ENCODE data around the gene GALNT10. TPM values are rescaled to one million over a fixed set of nuclear protein-coding genes. Genes with fewer than 3 reads are reported as not detected.

GALNT10 gene
- polyA plus RNA-seq, 1 donor (not counting 4 experiments of a cell fraction or from before 2014, with no cell fraction given): 17.9 TPM

GRCh38 chr5:154273028-154273617 lies 82.6 kb downstream of the GALNT10 start:
- no peaks in the 10 kb centered on the region for H3K4me1 ChIP-seq (ENCODE audit: control insufficient read depth, extremely low read depth, insufficient read depth, low read length)
- H3K27me3 ChIP-seq (ENCODE audit: control insufficient read depth, extremely low read depth, insufficient read depth, low read length): no peaks in the 10 kb centered on the region
- H3K9ac ChIP-seq (ENCODE audit: control insufficient read depth, extremely low read depth, insufficient read depth, low read length): no peak overlapping the region
- no peaks in the 10 kb centered on the region for H3K9me1 ChIP-seq (ENCODE audit: control insufficient read depth, extremely low read depth, insufficient read depth, low read length)
- H3K4me2 ChIP-seq (ENCODE audit: control insufficient read depth, extremely low read depth, insufficient read depth, low read depth, low read length): no peak overlapping the region
- H4K20me1 ChIP-seq (ENCODE audit: control insufficient read depth, extremely low read depth, insufficient read depth, low read length): no peaks in the 10 kb centered on the region
- no peak overlapping the region for H3K4me3 ChIP-seq (ENCODE audit: control insufficient read depth in 2 of 3, extremely low read depth in 1 of 3, insufficient read depth in 2 of 3, low read depth in 1 of 3, low read length in 3 of 3)
- no peaks in the 10 kb centered on the region for H3K36me3 ChIP-seq (ENCODE audit: control insufficient read depth in 2 of 2, extremely low read depth in 1 of 2, insufficient read depth in 2 of 2, low read length in 2 of 2)
- no peak overlapping the region for H3K27ac ChIP-seq (ENCODE audit: control insufficient read depth, insufficient read depth, low read length)
- FAIRE-seq (peak; percentile 9), DNase-seq (ENCODE audit: low read depth, low spot score) (peak; percentile 2)
- no peaks in the 10 kb centered on the region for H3K9me3 ChIP-seq (ENCODE audit: control insufficient read depth, low read depth, low read length)
- H2AFZ ChIP-seq (ENCODE audit: control insufficient read depth, low read length): no peak overlapping the region
- H3K79me2 ChIP-seq (ENCODE audit: control insufficient read depth, insufficient read depth, low read length): no peaks in the 10 kb centered on the region
- dilution Hi-C loops (cut with MboI; ENCODE audit: extremely low pct_ligation_motif_present, low sequenced_read_pairs): no loop called here
- no peak for TF ChIP-seq CTCF (optimal IDR thresholded peaks at IDR 0.05 in 1 of 3, IDR thresholded peaks at IDR 0.05 in 1 of 3, conservative IDR thresholded peaks at IDR 0.05 in 1 of 3; ENCODE audit: extremely low read depth in 1 of 3, insufficient read depth in 2 of 3, low read length in 3 of 3)
- TF ChIP-seq EZH2 (IDR thresholded peaks at IDR 0.05; ENCODE audit: low read length): no peak

- H3K9me3 ChIP-seq (ENCODE audit: control insufficient read depth, low read depth, low read length): no peaks in the 10 kb centered on the region
- FAIRE-seq (no peak), DNase-seq (ENCODE audit: low read depth, low spot score) (no peak)
- no peaks in the 10 kb centered on the region for H3K36me3 ChIP-seq (ENCODE audit: control insufficient read depth in 2 of 2, extremely low read depth in 1 of 2, insufficient read depth in 2 of 2, low read length in 2 of 2)
- dilution Hi-C loops (cut with MboI; ENCODE audit: extremely low pct_ligation_motif_present, low sequenced_read_pairs): no loop called here
- no peaks in the 10 kb centered on the region for H3K27me3 ChIP-seq (ENCODE audit: control insufficient read depth, extremely low read depth, insufficient read depth, low read length)
- H3K4me1 ChIP-seq (ENCODE audit: control insufficient read depth, extremely low read depth, insufficient read depth, low read length): no peaks in the 10 kb centered on the region
- no peak overlapping the region for H3K9ac ChIP-seq (ENCODE audit: control insufficient read depth, extremely low read depth, insufficient read depth, low read length)
- H3K79me2 ChIP-seq (ENCODE audit: control insufficient read depth, insufficient read depth, low read length): no peaks in the 10 kb centered on the region
- no peaks in the 10 kb centered on the region for H3K9me1 ChIP-seq (ENCODE audit: control insufficient read depth, extremely low read depth, insufficient read depth, low read length)
- H2AFZ ChIP-seq (ENCODE audit: control insufficient read depth, low read length): no peak overlapping the region
- H4K20me1 ChIP-seq (ENCODE audit: control insufficient read depth, extremely low read depth, insufficient read depth, low read length): no peaks in the 10 kb centered on the region
- no peak overlapping the region for H3K4me3 ChIP-seq (ENCODE audit: control insufficient read depth in 2 of 3, extremely low read depth in 1 of 3, insufficient read depth in 2 of 3, low read depth in 1 of 3, low read length in 3 of 3)
- H3K27ac ChIP-seq (ENCODE audit: control insufficient read depth, insufficient read depth, low read length): no peak overlapping the region
- no peak overlapping the region for H3K4me2 ChIP-seq (ENCODE audit: control insufficient read depth, extremely low read depth, insufficient read depth, low read depth, low read length)
- TF ChIP-seq EZH2 (IDR thresholded peaks at IDR 0.05; ENCODE audit: low read length): no peak
- no peak for TF ChIP-seq CTCF (optimal IDR thresholded peaks at IDR 0.05 in 1 of 3, IDR thresholded peaks at IDR 0.05 in 1 of 3, conservative IDR thresholded peaks at IDR 0.05 in 1 of 3; ENCODE audit: extremely low read depth in 1 of 3, insufficient read depth in 2 of 3, low read length in 3 of 3)
These were observed 83.7 kb downstream of the GALNT10 start for GRCh38 chr5:154273963-154274827.

Data from keratinocyte (primary cell).